DOHH2 (cell line): ENCODE results near the gene DPP6.

Source experiments
- H3F3A ChIP-seq: fragments of 200-600 bp; sonication (generic), shearing (Covaris generic); 2 replicates; pipeline ENCODE4 v1.6.0; 2016; ENCODE audit warnings: antibody characterized with exemption, mild to moderate bottlenecking; ENCODE audit not compliant: control insufficient read depth, insufficient read depth
- H3K27ac ChIP-seq: fragments of 200-600 bp; sonication (generic); 2 replicates; pipeline ENCODE4 v1.5.1; 2014; ENCODE audit warnings: low read depth, mild to moderate bottlenecking, low read length, moderate library complexity
- H3K27me3 ChIP-seq: fragments of 200-600 bp; sonication (generic); 2 replicates; pipeline ENCODE4 v1.6.1; 2014; ENCODE audit warnings: mild to moderate bottlenecking, low read length, mixed read lengths; ENCODE audit not compliant: control insufficient read depth
- H3K36me3 ChIP-seq: fragments of 200-600 bp; sonication (generic); 2 replicates; pipeline ENCODE4 v1.6.1; 2014; ENCODE audit warnings: mild to moderate bottlenecking, low read length, moderate library complexity, mixed read lengths; ENCODE audit not compliant: control insufficient read depth
- H3K4me1 ChIP-seq: fragments of 200-600 bp; sonication (generic); 2 replicates; pipeline ENCODE4 v1.6.1; 2014; ENCODE audit warnings: mild to moderate bottlenecking, low read length, mixed read lengths; ENCODE audit not compliant: control insufficient read depth
- H3K4me2 ChIP-seq: fragments of 200-600 bp; sonication (generic); 2 replicates; pipeline ENCODE4 v1.6.0; 2014; ENCODE audit warnings: mild to moderate bottlenecking, low read length, moderate library complexity
- H3K4me3 ChIP-seq: fragments of 200-600 bp; sonication (generic); 2 replicates; pipeline ENCODE4 v1.5.1; 2014; ENCODE audit warnings: mild to moderate bottlenecking, low read length, mixed read lengths
- H3K79me2 ChIP-seq: fragments of 200-600 bp; sonication (generic); 2 replicates; pipeline ENCODE4 v1.6.1; 2014; ENCODE audit warnings: mild to moderate bottlenecking, low read length, mixed read lengths; ENCODE audit not compliant: control insufficient read depth
- H3K9me2 ChIP-seq: fragments of 200-600 bp; sonication (generic); replicated peaks from 2 replicates; pipeline ENCODE4 v1.6.1; 2014; ENCODE audit warnings: mild to moderate bottlenecking, low read length, mixed read lengths; ENCODE audit not compliant: control insufficient read depth
- H3K9me3 ChIP-seq: fragments of 200-600 bp; sonication (generic); 2 replicates; pipeline ENCODE4 v1.6.1; 2014; ENCODE audit warnings: antibody characterized with exemption, low read length, mixed read lengths; ENCODE audit not compliant: control insufficient read depth, insufficient read depth
- H4K20me1 ChIP-seq: fragments of 200-600 bp; sonication (generic); 2 replicates; pipeline ENCODE4 v1.6.0; 2014; ENCODE audit warnings: low read depth, mild to moderate bottlenecking, antibody characterized with exemption, low read length, moderate library complexity; ENCODE audit not compliant: control insufficient read depth, insufficient read depth
- EZH2phosphoT487 ChIP-seq: fragments of 200-600 bp; sonication (generic); IDR thresholded peaks from 2 replicates; pipeline ENCODE4 v1.6.1; 2017; ENCODE audit warnings: borderline replicate concordance, mild to moderate bottlenecking, antibody characterized with exemption, low read length, moderate library complexity, mixed read lengths
- TF ChIP-seq, protein P1 (sequence below): fragments of 200-600 bp; sonication (generic); IDR thresholded peaks from one replicate; pipeline ENCODE4 v1.5.1; 2014; ENCODE audit warnings: antibody characterized with exemption, mild to moderate bottlenecking, low read depth, low read length; ENCODE audit not compliant: poor library complexity, severe bottlenecking

DPP6 gene

GRCh38 chr7:154817224-154817896, 765.2 kb downstream of the DPP6 start:
- peaks cover 5% of the 10 kb centered on the region for H3K9me3 ChIP-seq
- no peaks in the 10 kb centered on the region for H4K20me1 ChIP-seq
- no peaks in the 10 kb centered on the region for H3K27me3 ChIP-seq
- TF ChIP-seq, protein P1, sequence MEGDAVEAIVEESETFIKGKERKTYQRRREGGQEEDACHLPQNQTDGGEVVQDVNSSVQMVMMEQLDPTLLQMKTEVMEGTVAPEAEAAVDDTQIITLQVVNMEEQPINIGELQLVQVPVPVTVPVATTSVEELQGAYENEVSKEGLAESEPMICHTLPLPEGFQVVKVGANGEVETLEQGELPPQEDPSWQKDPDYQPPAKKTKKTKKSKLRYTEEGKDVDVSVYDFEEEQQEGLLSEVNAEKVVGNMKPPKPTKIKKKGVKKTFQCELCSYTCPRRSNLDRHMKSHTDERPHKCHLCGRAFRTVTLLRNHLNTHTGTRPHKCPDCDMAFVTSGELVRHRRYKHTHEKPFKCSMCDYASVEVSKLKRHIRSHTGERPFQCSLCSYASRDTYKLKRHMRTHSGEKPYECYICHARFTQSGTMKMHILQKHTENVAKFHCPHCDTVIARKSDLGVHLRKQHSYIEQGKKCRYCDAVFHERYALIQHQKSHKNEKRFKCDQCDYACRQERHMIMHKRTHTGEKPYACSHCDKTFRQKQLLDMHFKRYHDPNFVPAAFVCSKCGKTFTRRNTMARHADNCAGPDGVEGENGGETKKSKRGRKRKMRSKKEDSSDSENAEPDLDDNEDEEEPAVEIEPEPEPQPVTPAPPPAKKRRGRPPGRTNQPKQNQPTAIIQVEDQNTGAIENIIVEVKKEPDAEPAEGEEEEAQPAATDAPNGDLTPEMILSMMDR, result no peak
- TF ChIP-seq EZH2phosphoT487, result no peak
- no peaks in the 10 kb centered on the region for H3K4me1 ChIP-seq
- H3K4me3 ChIP-seq, result no peak overlapping the region
- no peak overlapping the region for H3K4me2 ChIP-seq
- no peaks in the 10 kb centered on the region for H3F3A ChIP-seq
- H3K27ac ChIP-seq, result no peak overlapping the region
- H3K36me3 ChIP-seq, result no peaks in the 10 kb centered on the region
- H3K9me2 ChIP-seq, result no peaks in the 10 kb centered on the region
- H3K79me2 ChIP-seq, result no peaks in the 10 kb centered on the region

GRCh38 chr7:154827007-154827406, 774.8 kb downstream of the DPP6 start:
- no peak overlapping the region for H3K4me2 ChIP-seq
- no peaks in the 10 kb centered on the region for H3K27me3 ChIP-seq

DNA sequence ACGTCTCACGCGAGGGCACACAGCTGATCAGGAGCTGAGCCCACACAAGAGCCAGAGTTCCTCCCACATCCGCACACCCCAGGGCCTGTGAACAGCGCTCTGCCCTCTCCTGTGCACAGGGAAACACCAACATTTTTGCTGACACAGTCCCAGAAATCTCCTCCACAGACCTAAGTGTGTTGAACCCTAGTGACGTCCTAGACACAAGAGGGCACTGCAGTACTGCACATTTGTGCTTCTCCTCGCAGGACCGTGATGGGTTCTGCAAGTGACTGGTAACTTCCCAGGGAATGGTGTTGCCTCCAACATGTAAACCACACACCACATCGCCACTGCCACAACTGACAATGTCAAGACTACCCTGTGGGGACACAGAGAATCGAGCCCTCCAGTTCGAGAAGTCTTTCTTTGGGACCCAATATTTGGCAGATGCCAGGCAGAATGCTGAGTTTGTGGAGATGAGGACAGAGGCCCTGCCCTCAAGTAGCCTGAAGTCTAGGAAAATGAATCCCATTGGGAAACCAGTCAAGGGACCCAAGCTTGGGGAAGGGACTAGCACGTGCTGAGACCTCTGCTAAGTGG, 780.5 kb downstream of the DPP6 start:
- Histone ChIP-seq H4K20me1 (no peaks in the 10 kb centered on the region), H3K4me3 (no peak overlapping the region), H3K4me1 (no peaks in the 10 kb centered on the region), H3F3A (no peaks in the 10 kb centered on the region), H3K79me2 (no peaks in the 10 kb centered on the region), H3K36me3 (no peaks in the 10 kb centered on the region), H3K9me3 (peaks cover 5% of the 10 kb centered on the region; the same call in 1 of the 2 replicates), H3K27me3 (no peaks in the 10 kb centered on the region), H3K4me2 (no peak overlapping the region), H3K27ac (no peak overlapping the region), H3K9me2 (no peaks in the 10 kb centered on the region)
- TF ChIP-seq EZH2phosphoT487, result no peak
- TF ChIP-seq, protein P1, result no peak

More at GRCh38 chr7:154827007-154827406, 774.8 kb downstream of the DPP6 start:
- Histone ChIP-seq H3K9me3 (no peaks in the 10 kb centered on the region), H3K36me3 (no peaks in the 10 kb centered on the region), H3K79me2 (no peaks in the 10 kb centered on the region), H3K27ac (no peak overlapping the region), H4K20me1 (no peaks in the 10 kb centered on the region), H3K9me2 (no peaks in the 10 kb centered on the region), H3K4me3 (no peak overlapping the region), H3K4me1 (no peaks in the 10 kb centered on the region), H3F3A (no peaks in the 10 kb centered on the region)
- TF ChIP-seq, protein P1, result no peak
- TF ChIP-seq EZH2phosphoT487, result no peak
